HepG2 (cell line): ENCODE measurements around the gene ACBD3. TPM values are rescaled to one million over a fixed set of nuclear protein-coding genes. Genes with fewer than 3 reads are reported as not detected.

Source experiments
- ATAC-seq: fragments of 200-7000 bp; cut with Tn5 transposase; 3 replicates; pipeline ENCODE4 v1.9.1; 2020; ENCODE audit warnings: mild to moderate bottlenecking, moderate library complexity
- BruUV-seq: library from RNA; stranded (reverse); fragments of 400-500 nt; replicated peaks from 2 replicates; lab custom pipeline; 2021; lab: Mats Ljungman, UMichigan
- CTCF ChIA-PET: fragments of 300-600 bp; formaldehyde crosslinking; extraction: SDS; loops from one replicate; lab custom pipeline; 2021; ENCODE audit warnings: low total read pairs, inconsistent platforms, low intra/inter-chr PET ratio; lab: Yijun Ruan, JAX
- POLR2A ChIA-PET: fragments of 350-600 bp; sonication (Branson Sonifier 250); formaldehyde crosslinking; loops from one replicate; lab custom pipeline; 2020; ENCODE audit warnings: antibody characterized with exemption, inconsistent platforms; lab: Yijun Ruan, JAX
- DNase-seq: peaks from one replicate; pipeline ENCODE4 v3.0.0-alpha.2; 2015; ENCODE audit warnings: low spot score
- FAIRE-seq: peaks from 3 replicates; lab custom pipeline; 2011; peaks lifted over from hg19 to GRCh38; lab: Jason Lieb, UNC
- H2AFZ ChIP-seq: one replicate; pipeline ENCODE4 v1.6.1; 2011; ENCODE audit warnings: low read length, inconsistent platforms
- H3K27ac ChIP-seq: fragments of 300-600 bp; 3 replicates; pipeline ENCODE4 v1.8.0; 2011; ENCODE audit warnings: mixed run types, mild to moderate bottlenecking, mixed read lengths, low read length, inconsistent platforms; ENCODE audit not compliant: insufficient read depth; ENCODE audit errors: extremely low read length
- H3K27me3 ChIP-seq, 2 experiments: fragments of 200-600 bp in 1 of 2; 2 replicates in 1 of 2; 3 replicates in 1 of 2; pipeline versions ENCODE4 v1.6.0 to v1.8.0; 2011; ENCODE audit warnings: low read length in 2 of 2, mild to moderate bottlenecking in 2 of 2, moderate library complexity in 2 of 2, inconsistent platforms in 1 of 2; ENCODE audit not compliant: insufficient read depth in 2 of 2, control insufficient read depth in 1 of 2
- H3K36me3 ChIP-seq, 2 experiments: fragments of 200-600 bp in 1 of 2; replicated peaks in 1 of 2; 2 replicates in 1 of 2; 3 replicates in 1 of 2; pipeline versions ENCODE4 v1.5.1 to v1.8.0; 2011; ENCODE audit warnings: low read length in 2 of 2, inconsistent platforms in 1 of 2; ENCODE audit not compliant: insufficient read depth in 2 of 2, control insufficient read depth in 1 of 2
- H3K4me1 ChIP-seq: 2 replicates; pipeline ENCODE4 v1.5.1; 2012; ENCODE audit warnings: low read length, inconsistent platforms; ENCODE audit not compliant: insufficient read depth
- H3K4me2 ChIP-seq: 2 replicates; pipeline ENCODE4 v1.6.0; 2011; ENCODE audit warnings: low read depth, low read length, inconsistent platforms
- H3K4me3 ChIP-seq, 3 experiments: fragments of 200-600 bp in 1 of 3; sonication (generic), shearing (Covaris generic) in 1 of 3; replicated peaks in 1 of 3; 2 replicates each; pipeline ENCODE4 v1.5.1; 2011 to 2016; ENCODE audit warnings: low read length in 3 of 3, inconsistent platforms in 2 of 3, low read depth in 2 of 3, mild to moderate bottlenecking in 2 of 3, control low read depth in 1 of 3, mixed read lengths in 1 of 3; ENCODE audit not compliant: insufficient read depth in 1 of 3
- H3K79me2 ChIP-seq: one replicate; pipeline ENCODE4 v1.6.1; 2011; ENCODE audit warnings: low read length, inconsistent platforms; ENCODE audit not compliant: insufficient read depth
- H3K9ac ChIP-seq: 2 replicates; pipeline ENCODE4 v1.6.0; 2011; ENCODE audit warnings: mild to moderate bottlenecking, low read depth, low read length, inconsistent platforms; ENCODE audit not compliant: insufficient read depth
- H3K9me3 ChIP-seq: 2 replicates; pipeline ENCODE4 v1.5.1; 2012; ENCODE audit warnings: mild to moderate bottlenecking, low read length
- H4K20me1 ChIP-seq: 2 replicates; pipeline ENCODE4 v1.6.0; 2011; ENCODE audit warnings: inconsistent platforms, mild to moderate bottlenecking, low read length, moderate library complexity; ENCODE audit not compliant: insufficient read depth
- ATAD3A ChIP-seq: sonication (generic); formaldehyde crosslinking; IDR thresholded peaks from 2 replicates; pipeline ENCODE4 v1.4.0; 2020; ENCODE audit warnings: missing genetic modification reagents
- CEBPB ChIP-seq: IDR thresholded peaks from 2 replicates; pipeline ENCODE4 v1.6.1; 2011; ENCODE audit warnings: low read depth, low read length, improper control_type of control experiment, borderline replicate concordance
- CEBPG ChIP-seq: IDR thresholded peaks from 2 replicates; pipeline ENCODE4 v1.6.1; 2016
- IRF2 ChIP-seq: IDR thresholded peaks from 2 replicates; pipeline ENCODE4 v1.6.1; 2018; ENCODE audit warnings: missing genetic modification reagents, missing compliant biosample characterization
- MLXIP ChIP-seq: sonication (generic); formaldehyde crosslinking; IDR thresholded peaks from 2 replicates; pipeline ENCODE4 v1.9.0; 2021; ENCODE audit warnings: missing genetic modification reagents, borderline replicate concordance
- NR2F2 ChIP-seq: IDR thresholded peaks from 2 replicates; pipeline ENCODE4 v1.6.1; 2012; ENCODE audit warnings: low read depth, inconsistent platforms, borderline replicate concordance
- SALL1 ChIP-seq: sonication (generic); formaldehyde crosslinking; IDR thresholded peaks from 2 replicates; pipeline ENCODE4 v1.8.0; 2022; ENCODE audit warnings: mild to moderate bottlenecking, missing genetic modification reagents
- SAP130 ChIP-seq: IDR thresholded peaks from 2 replicates; pipeline ENCODE4 v1.6.1; 2016; ENCODE audit warnings: low read depth
- ZC3H13 ChIP-seq: sonication (generic); formaldehyde crosslinking; IDR thresholded peaks from 2 replicates; pipeline ENCODE4 v1.8.1; 2023; ENCODE audit warnings: mild to moderate bottlenecking, missing genetic modification reagents, moderate library complexity
- ZNF260 ChIP-seq: sonication (generic); formaldehyde crosslinking; IDR thresholded peaks from 2 replicates; pipeline ENCODE4 v1.4.0; 2020; ENCODE audit warnings: missing genetic modification reagents, low read depth, mild to moderate bottlenecking, borderline replicate concordance
- ZNF362 ChIP-seq: sonication (generic); formaldehyde crosslinking; IDR thresholded peaks from 2 replicates; pipeline ENCODE4 v1.4.0; 2020; ENCODE audit warnings: missing genetic modification reagents, mild to moderate bottlenecking, borderline replicate concordance
- ZNF605 ChIP-seq: sonication (generic); formaldehyde crosslinking; IDR thresholded peaks from 2 replicates; pipeline ENCODE4 v1.8.0; 2022; ENCODE audit warnings: mild to moderate bottlenecking, missing genetic modification reagents
- ZNF687 ChIP-seq: sonication (generic); formaldehyde crosslinking; IDR thresholded peaks from 2 replicates; pipeline ENCODE4 v1.5.1; 2020; ENCODE audit warnings: mild to moderate bottlenecking, missing genetic modification reagents, moderate library complexity
- ZNF737 ChIP-seq: sonication (generic); formaldehyde crosslinking; IDR thresholded peaks from 2 replicates; pipeline ENCODE4 v1.5.0; 2020; ENCODE audit warnings: missing genetic modification reagents, mild to moderate bottlenecking, borderline replicate concordance
- WGBS: methylation state at CpG from one replicate; pipeline ENCODE4 v1.1.6; 2017; ENCODE audit warnings: low lambda C conversion rate; 5-methylcytosine and 5-hydroxymethylcytosine counted together
- in situ Hi-C: cut with HindIII; loops from 2 replicates; pipeline ENCODE4 v1.10.0; 2017; ENCODE audit warnings: low pct_unique_long_range_greater_than_20kb; ENCODE audit not compliant: extremely low pct_ligation_motif_present
- intact Hi-C: fragments of 100-400 bp; cut with micrococcal nuclease; formaldehyde crosslinking; loops from one replicate; pipeline ENCODE4 v1.10.0; 2022; ENCODE audit not compliant: unreplicated experiment
- polyA plus RNA-seq, 8 experiments: library from polyadenylated mRNA; depleted of rRNA in 3 of 8; stranded (reverse) in 7 of 8; unstranded in 1 of 8; fragments of >200 nt; fragmentation: Illumina TruSeq in 4 of 8; extraction: Trizol in 4 of 8; gene quantifications; 2 replicates each; pipeline versions ENCODE4 v1.2.1 to v1.2.3, GENCODE V29; 2011 to 2016; ENCODE audit warnings: low read depth in 4 of 8, missing spikeins in 1 of 8, mixed read lengths in 1 of 8; ENCODE audit not compliant: insufficient read depth in 1 of 8
- total RNA-seq, 5 experiments: library from RNA; depleted of rRNA; stranded (reverse); fragments of >200 nt; fragmentation: Illumina TruSeq; extraction: Trizol; gene quantifications; 2 replicates each; pipeline ENCODE4 v1.2.3, GENCODE V29; 2016; ENCODE audit warnings: low read depth in 1 of 5

Gene ACBD3
- total and polyA plus RNA-seq, 2 of the 13 experiments (the other 11 are each of a cell fraction or from before 2014, with no cell fraction given): 24.3 to 39.3 TPM

GRCh38 chr1:226181996-226182714, 4.4 kb downstream of the ACBD3 start:
- ATAC-seq (peak; percentile 30; the same call in 2 of the 3 replicates), FAIRE-seq (no peak), DNase-seq (peak; percentile 37)
- ChIA-PET CTCF (interaction anchor here (0.7 to 1.5 kb wide), 3 partner anchors 15 to 190 kb away, joined by 3 to 4 read pairs (median 3); no protein-coding TSS in a partner anchor), POLR2A (no interaction called here)
- no peak overlapping the region for H3K9ac ChIP-seq
- BruUV-seq: no TSS peak
- no peak overlapping the region for H2AFZ ChIP-seq
- peaks cover 87% of the 10 kb centered on the region for H3K79me2 ChIP-seq
- no peaks in the 10 kb centered on the region for H3K9me3 ChIP-seq
- H4K20me1 ChIP-seq: peaks cover 52% of the 10 kb centered on the region
- H3K4me2 ChIP-seq: peak overlapping the region; percentile 42
- peaks cover 7 to 19% of the 10 kb centered on the region in 2 experiments for H3K36me3 ChIP-seq
- in situ Hi-C loops: no loop called here
- no peaks in the 10 kb centered on the region; a peak in 1 of 5 replicates for H3K27me3 ChIP-seq
- no peak overlapping the region for H3K27ac ChIP-seq
- peaks cover 44% of the 10 kb centered on the region for H3K4me1 ChIP-seq
- intact Hi-C loops: no loop called here
- H3K4me3 ChIP-seq: no peak overlapping the region
- WGBS: 73% methylated on average over 14 of the region's 14 CpGs
- TF ChIP-seq CEBPB (peak; percentile 53; the same call in 1 of the 2 replicates), SALL1 (CRISPR knock-in tag) (no peak), ZC3H13 (CRISPR knock-in tag) (no peak), ZNF737 (CRISPR knock-in tag) (no peak), NR2F2 (no peak), MLXIP (CRISPR knock-in tag) (no peak), ZNF260 (CRISPR knock-in tag) (no peak), ZNF362 (peak; percentile 95), CEBPG (peak; percentile 75), SAP130 (peak; percentile 27; the same call in 1 of the 2 replicates), ZNF605 (CRISPR knock-in tag) (peak; percentile 31; the same call in 1 of the 2 replicates), ZNF687 (CRISPR knock-in tag) (0 out of 2 replicates have a peak, but pooled peaks have one; percentile 19), IRF2 (CRISPR knock-in tag) (0 out of 2 replicates have a peak, but pooled peaks have one; percentile 19), ATAD3A (CRISPR knock-in tag) (no peak)
